Stimulated activated CD4-positive, alpha-beta T cell treated with anti-CD3 and anti-CD28 coated beads, TNF-alpha, amount 100 ng/mL, for 24 hours (primary cell): ENCODE data around the gene SAV1.

ENCODE experiments used
- DNase-seq, 3 experiments: peaks; one replicate each; pipeline ENCODE4 v3.0.0-alpha.2; 2020; ENCODE audit warnings: low read depth in 3 of 3

Gene SAV1

DNA sequence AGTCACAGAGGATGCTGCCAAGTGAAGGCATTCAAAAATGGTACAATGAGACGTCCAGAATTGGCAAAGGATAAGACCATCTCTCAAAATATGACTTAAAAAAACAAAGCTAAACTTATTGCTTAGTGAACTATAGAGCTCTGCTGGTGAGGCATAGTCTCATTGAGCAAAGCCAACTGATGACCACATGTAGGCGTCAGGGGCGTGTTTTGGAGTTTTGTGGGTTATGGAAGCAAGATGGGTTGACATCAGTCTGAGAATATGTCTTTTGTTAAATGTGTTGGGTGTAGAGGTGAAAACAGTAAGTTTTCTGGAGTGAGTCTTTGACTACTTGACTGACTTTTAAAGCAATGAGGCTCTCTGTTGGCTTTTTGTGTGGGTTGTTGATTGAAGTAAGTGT, 60.9 kb downstream of the SAV1 start:
- DNase-seq: peak in 2 of 3 experiments; percentile 24 to 31

- DNase-seq: no peak
Observed at GRCh38 chr14:50606468-50606867, 61.6 kb downstream of the SAV1 start.

- no peak for DNase-seq
Observed at GRCh38 chr14:50605766-50606165, 62.3 kb downstream of the SAV1 start.

- no peak for DNase-seq
Observed at GRCh38 chr14:50603565-50603964, 64.5 kb downstream of the SAV1 start.

- DNase-seq: no peak
Observed at GRCh38 chr14:50602035-50602434, 66.1 kb downstream of the SAV1 start.

- DNase-seq: no peak
Observed at GRCh38 chr14:50601394-50601793, 66.7 kb downstream of the SAV1 start.

GRCh38 chr14:50600849-50601248, 67.3 kb downstream of the SAV1 start:
- no peak for DNase-seq

DNA sequence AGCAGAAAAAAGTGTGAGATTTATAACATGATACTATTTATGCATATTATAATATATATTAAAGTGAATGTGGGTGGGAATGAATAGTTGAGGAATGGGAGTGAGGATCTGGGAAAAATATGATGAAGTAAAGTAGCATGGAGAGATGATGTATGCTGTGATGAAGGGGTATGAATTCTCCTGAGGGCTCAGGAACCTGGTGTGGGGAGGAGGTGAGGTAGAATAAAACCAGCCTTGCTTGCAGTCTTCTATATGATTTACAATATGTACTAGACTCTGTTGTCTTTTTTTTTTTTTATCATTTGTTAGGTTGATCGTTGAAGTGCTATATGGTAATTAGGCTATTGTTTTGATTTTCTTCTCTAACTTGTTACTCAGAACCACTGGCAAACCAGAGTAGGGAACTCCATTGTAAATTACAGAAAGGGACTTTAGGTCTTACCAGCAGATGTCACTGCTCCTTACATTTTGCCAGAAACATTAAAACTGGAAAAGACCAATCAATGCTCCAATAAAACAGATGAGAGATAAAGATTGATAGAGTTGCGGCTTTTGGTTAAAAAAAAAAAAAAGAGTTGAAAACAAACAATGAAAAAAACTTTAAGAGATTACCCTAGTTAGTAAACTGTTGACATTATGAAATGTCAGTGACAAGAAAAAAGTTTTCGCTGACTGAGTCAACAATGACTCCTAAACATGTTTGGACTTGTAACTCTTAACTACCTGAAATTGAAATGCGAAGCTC, 68.2 kb downstream of the SAV1 start:
- DNase-seq: no peak

- DNase-seq: no peak
Observed at GRCh38 chr14:50598765-50599164, 69.3 kb downstream of the SAV1 start.

- DNase-seq: no peak
Observed at GRCh38 chr14:50594577-50595316, 73.4 kb downstream of the SAV1 start.

- DNase-seq: no peak
Observed at GRCh38 chr14:50590464-50590863, 77.6 kb downstream of the SAV1 start.
